T-helper 2 cell (primary cell): Measurements from ENCODE around the gene ATP6V1E1.
"Not testable (repeated sequence)": the region's sequence is repeated elsewhere in the genome, so short reads cannot be mapped to it uniquely, and the experiment has no call there.

Source experiments
- DNase-seq, 5 experiments: peaks; one replicate each; pipeline versions ENCODE4 v3.0.0 to v3.0.0-alpha.2; 2012 to 2022
- total RNA-seq, 2 donors: gene quantifications; one replicate each; lab custom pipeline; 2026; lab: John Stamatoyannopoulos, UW

ATP6V1E1 gene
- total RNA-seq = 26.5 to 56.8 reads per million in 2 donors

GRCh38 chr22:17628406-17629172 is at the start of gene ATP6V1E1:
TSS of gene ATP6V1E1 (minus strand) at chr22:17628749. CDS start at chr22:17628635, 114 bp downstream.
- peak; percentile 83 to 95 (median 93) for DNase-seq

GRCh38 chr22:17675584-17675983 is 47.0 kb upstream of the ATP6V1E1 start:
- no peak for DNase-seq

GRCh38 chr22:17674152-17674551 is 45.6 kb upstream of the ATP6V1E1 start:
- DNase-seq = no peak

DNA sequence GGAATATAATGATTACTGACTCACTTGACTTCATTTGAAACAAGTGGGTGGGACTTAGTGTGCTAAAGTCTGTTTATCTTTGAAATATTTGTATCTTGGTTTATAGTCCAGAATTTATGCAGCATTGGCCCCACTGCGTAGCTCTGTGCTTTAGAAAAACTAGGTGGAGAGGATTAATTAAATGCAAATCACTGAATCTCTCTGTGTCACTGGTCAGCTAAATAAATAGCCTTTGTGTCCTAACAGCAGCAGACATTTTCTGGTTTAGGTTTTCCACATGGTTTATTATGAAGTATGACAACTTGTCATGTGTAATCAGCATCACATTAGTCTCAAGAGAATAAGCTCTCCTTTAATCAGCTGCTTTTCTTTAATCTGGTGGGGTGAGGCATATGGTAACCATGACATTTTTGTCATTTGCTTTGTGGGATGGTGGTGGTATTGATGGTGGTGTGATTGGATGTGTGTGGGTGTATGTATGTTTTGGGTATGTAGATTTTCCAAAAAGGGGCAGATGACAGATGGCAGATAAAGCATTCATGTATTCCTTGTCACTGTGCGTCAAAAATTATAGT is 44.0 kb upstream of the ATP6V1E1 start:
- DNase-seq = no peak

DNA sequence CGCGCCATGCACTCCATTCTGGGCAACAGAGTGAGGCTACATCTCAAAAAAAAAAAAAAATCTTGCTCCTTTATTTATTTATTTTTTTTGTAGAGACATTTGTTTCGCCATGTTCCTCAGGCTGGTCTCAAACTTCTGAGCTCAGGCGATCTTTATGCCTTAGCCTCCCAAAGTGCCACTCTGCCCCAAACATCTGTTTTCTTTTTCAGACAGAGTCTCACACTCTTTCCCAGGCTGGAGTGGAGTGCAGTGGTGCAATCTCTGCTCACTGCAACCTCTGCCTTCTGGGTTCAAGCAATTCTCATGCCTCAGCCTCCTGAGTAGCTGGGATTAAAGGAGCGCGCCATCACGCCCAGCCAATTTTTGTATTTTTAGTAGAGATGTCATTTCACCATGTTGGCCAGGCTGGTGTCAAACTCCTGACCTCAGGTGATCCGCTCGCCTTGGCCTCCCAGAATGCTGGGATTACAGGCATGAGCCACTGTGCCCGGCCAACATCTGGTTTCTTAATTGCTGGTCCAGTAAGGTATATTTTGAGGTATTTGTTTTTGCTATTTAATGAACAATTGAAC is 43.1 kb upstream of the ATP6V1E1 start:
- DNase-seq = not testable (repeated sequence)

GRCh38 chr22:17665854-17666253 is 37.3 kb upstream of the ATP6V1E1 start:
- no peak for DNase-seq

GRCh38 chr22:17665248-17665647 is 36.7 kb upstream of the ATP6V1E1 start:
- DNase-seq = no peak

- DNase-seq = no peak
Measured at GRCh38 chr22:17664414-17665055, 36.0 kb upstream of the ATP6V1E1 start.

- DNase-seq = no peak
Measured at GRCh38 chr22:17656870-17657395, 28.4 kb upstream of the ATP6V1E1 start.

DNA sequence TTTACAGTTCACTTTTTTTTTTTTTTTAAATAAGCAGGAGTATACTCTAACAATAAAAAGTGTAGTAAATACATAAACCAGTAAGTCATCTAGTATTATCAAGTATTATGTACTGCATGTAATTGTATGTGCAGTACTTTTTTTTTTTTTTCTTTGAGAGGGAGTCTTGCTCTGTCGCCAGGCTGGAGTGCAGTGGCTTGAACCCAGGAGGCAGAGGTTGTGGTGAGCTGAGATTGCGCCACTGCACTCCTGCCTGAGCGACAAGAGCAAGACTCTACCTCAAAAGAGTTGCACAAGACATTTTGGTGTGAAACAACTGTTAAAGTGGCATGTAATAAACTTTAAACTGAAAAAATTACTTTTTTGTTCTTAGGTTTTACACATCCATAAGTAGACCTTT is 26.7 kb upstream of the ATP6V1E1 start:
- no peak for DNase-seq

GRCh38 chr22:17648569-17648968 is 20.0 kb upstream of the ATP6V1E1 start:
- DNase-seq = no peak

DNA sequence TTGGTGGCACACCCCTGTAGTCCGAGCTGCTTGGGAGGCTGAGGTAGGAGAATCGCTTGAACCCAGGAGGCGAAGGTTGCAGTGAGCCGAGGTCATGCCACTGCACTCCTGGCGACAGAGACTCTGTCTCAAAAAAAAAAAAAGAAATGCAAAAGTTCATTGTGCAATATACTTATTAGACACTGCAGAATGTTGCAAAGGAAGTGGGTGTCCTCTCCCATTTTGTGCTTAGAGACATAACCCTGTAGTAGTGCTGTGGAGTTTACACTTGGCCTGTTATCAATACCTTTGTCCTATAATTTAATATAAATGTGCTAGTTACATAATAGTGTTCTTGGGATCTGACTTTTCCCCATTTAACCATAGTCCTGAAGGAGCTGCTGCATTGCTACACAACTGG is 19.4 kb upstream of the ATP6V1E1 start:
- no peak for DNase-seq

- DNase-seq = no peak
Measured at GRCh38 chr22:17647452-17647851, 18.9 kb upstream of the ATP6V1E1 start.

DNA sequence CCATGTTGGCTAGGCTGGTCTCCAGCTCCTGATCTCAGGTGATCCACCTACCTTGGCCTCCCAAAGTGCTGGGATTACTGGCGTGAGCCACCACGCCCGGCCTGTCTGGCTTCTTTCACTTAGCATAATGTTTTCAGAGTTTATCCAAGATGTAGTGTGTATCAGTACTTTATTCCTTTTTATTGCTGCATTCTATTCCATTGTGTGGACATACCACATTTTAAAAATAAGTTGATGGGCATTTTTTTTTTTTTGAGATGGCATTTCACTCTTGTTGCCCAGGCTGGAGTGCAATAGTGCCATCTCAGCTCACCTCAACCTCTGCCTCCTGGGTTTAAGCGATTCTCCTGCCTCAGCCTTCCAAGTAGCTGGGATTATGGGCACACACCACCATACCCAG is 13.8 kb upstream of the ATP6V1E1 start:
- DNase-seq = not testable (repeated sequence)

GRCh38 chr22:17641269-17641668 is 12.7 kb upstream of the ATP6V1E1 start:
- DNase-seq = no peak

GRCh38 chr22:17639247-17639741 is 10.7 kb upstream of the ATP6V1E1 start:
- DNase-seq = peak in 1 of 5 experiments; percentile 64

GRCh38 chr22:17638432-17639246 is 10.1 kb upstream of the ATP6V1E1 start, which contains the start of gene BCL2L13:
TSS of gene BCL2L13 (plus strand) at chr22:17638757. CDS start at chr22:17655712, 16,955 bp downstream.
- peak; percentile 74 to 94 (median 81) for DNase-seq

- no peak for DNase-seq
Measured at GRCh38 chr22:17638182-17638431, 9.6 kb upstream of the ATP6V1E1 start.

GRCh38 chr22:17637490-17638181 is 9.1 kb upstream of the ATP6V1E1 start:
- DNase-seq = peak in 2 of 5 experiments; percentile 0 to 29

DNA sequence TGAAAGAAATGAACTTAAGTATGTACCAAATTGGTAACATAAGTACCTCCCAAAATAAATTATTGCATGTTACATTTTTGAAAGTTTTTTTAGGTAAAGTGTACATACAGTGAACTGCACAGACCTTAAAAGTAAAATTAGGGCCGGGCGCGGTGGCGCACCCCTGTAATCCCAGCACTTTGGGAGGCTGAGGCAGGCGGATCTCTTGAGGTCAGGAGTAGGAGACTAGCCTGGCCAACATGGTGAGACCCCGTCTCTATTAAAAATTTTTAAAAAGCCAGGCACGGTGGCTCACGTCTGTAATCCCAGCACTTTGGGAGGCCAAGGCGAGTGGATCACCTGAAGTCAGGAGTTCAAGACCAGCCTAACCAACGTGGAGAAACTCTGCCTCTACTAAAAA is 8.3 kb upstream of the ATP6V1E1 start:
- DNase-seq = not testable (repeated sequence)

DNA sequence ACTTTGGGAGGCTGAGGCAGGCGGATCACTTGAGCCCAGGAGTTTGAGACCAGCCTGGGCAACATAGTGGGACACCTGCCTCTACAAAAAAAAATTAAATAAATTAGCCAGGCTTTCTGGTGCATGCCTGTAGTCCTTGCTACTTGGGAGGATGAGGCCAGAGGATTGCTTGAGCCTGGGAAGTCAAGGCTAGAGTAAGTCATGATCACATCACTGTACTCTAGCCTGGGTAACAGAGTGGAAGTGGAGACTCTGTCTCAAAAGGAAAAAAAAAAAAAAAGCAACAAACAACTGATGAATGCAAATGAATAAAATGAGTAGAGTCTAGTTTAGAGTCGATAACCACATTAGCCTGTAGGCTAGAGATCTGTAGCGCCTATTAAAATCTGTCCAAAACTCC is 6.1 kb upstream of the ATP6V1E1 start:
- no peak for DNase-seq

DNA sequence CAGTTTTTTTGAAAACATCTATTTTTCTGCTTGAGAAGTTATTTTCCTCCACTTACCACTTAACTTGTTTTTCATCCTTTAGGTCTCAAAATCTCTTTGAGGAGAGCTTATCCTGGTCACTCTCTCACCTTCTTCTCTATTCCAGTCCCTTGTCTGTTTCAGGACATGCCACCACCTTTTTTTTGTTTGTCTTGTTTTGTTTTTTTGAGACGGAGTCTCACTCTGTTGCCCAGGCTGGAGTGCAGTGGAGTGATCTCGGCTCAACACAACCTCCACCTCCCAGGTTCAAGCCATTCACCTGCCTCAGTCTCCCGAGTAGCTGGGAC is 5.4 kb upstream of the ATP6V1E1 start:
- no peak for DNase-seq
